HepG2 (cell line): ENCODE results near the gene SLC38A3.

Source experiments
- CTCF ChIP-seq: sonication (generic); formaldehyde crosslinking; IDR thresholded peaks from 2 replicates; pipeline ENCODE4 v1.5.0; 2020; ENCODE audit warnings: mild to moderate bottlenecking, missing genetic modification reagents, moderate library complexity
- KAT8 ChIP-seq: IDR thresholded peaks from 2 replicates; pipeline ENCODE4 v1.6.1; 2016; ENCODE audit warnings: missing genetic modification reagents, missing compliant biosample characterization
- ZNF598 ChIP-seq: sonication (generic); formaldehyde crosslinking; IDR thresholded peaks from 2 replicates; pipeline ENCODE4 v1.5.1; 2020; ENCODE audit warnings: mild to moderate bottlenecking, missing genetic modification reagents, borderline replicate concordance
- ZNF766 ChIP-seq: sonication (generic); formaldehyde crosslinking; IDR thresholded peaks from 2 replicates; pipeline ENCODE4 v1.5.0; 2020; ENCODE audit warnings: missing genetic modification reagents, borderline replicate concordance
- ZNF780A ChIP-seq: sonication (generic); formaldehyde crosslinking; IDR thresholded peaks from 2 replicates; pipeline ENCODE4 v1.8.0; 2022; ENCODE audit warnings: mild to moderate bottlenecking, missing genetic modification reagents, moderate library complexity

DNA sequence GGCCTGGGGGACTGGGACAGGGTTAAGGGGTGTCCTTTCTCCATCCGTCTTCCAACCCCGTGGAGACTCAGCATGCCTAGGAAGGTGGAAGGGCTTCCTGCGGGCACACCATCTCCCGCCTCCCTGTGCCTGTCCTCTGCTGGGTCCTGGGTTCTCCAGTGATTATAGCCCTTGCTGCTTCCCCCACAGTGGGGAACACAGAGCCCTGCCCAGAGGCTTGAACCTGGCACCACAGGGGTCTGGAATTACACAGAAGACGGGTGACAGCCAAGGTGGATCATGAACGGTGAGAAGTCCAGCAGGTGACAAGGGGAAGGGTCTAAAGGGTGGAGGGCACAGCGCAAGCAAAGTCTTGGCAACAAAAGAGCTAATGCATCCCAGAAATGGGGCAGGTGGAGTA lies 57.7 kb downstream of the SLC38A3 start:
- TF ChIP-seq ZNF780A, result no peak
- TF ChIP-seq ZNF766 (CRISPR knock-in tag), result no peak
- no peak for TF ChIP-seq CTCF (CRISPR knock-in tag)
- TF ChIP-seq KAT8, result no peak
- TF ChIP-seq ZNF598 (CRISPR knock-in tag), result no peak
